ENCODE measurements around the gene ENOX2. TPM values are rescaled to one million over a fixed set of nuclear protein-coding genes. Genes with fewer than 3 reads are reported as not detected.

ENOX2 gene
- total and polyA plus RNA-seq, 2 of the 13 experiments (the other 11 are each of a cell fraction or from before 2014, with no cell fraction given), result 5.9 to 8.5 TPM

DNA sequence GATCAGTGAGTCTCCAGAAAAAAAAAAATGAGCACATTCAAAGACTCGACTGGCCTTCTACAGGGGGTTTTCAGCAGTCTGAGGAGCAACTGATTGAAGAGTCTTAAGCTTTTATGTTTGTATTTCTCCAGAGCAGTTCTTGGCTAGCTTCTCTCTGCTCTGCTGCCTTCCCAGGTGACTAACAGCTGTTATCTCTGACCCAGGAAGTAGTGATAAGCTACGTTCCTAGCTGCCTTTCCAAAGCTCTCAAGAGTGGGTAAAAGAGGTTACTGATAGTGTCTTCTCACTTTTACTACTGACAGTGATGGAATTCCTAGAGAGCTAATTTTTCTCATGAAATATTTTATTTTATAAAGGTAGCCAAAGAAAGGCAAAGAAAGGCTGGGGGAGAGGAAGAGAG lies 66.6 kb downstream of the ENOX2 start:
- WGBS (ENCODE audit: low lambda C conversion rate), result 59% methylated on average over 2 of the region's 2 CpGs
- no peak overlapping the region for H3K4me3 ChIP-seq (replicated peaks in 1 of 3; ENCODE audit: insufficient read depth in 1 of 3, low read depth in 2 of 3, low read length in 3 of 3)
- H2AFZ ChIP-seq (ENCODE audit: low read length), result no peak overlapping the region
- H3K4me1 ChIP-seq (ENCODE audit: insufficient read depth, low read length), result no peaks in the 10 kb centered on the region
- H3K9me3 ChIP-seq (ENCODE audit: low read length), result no peaks in the 10 kb centered on the region
- intact Hi-C loops (cut with micrococcal nuclease; ENCODE audit: unreplicated experiment) (no loop called here), in situ Hi-C loops (cut with HindIII; ENCODE audit: extremely low pct_ligation_motif_present, low pct_unique_long_range_greater_than_20kb) (no loop called here)
- POLR2A ChIA-PET, result no interaction called here
- no peak overlapping the region for H3K9ac ChIP-seq (ENCODE audit: insufficient read depth, low read depth, low read length)
- DNase-seq (ENCODE audit: low spot score) (no peak), FAIRE-seq (no peak), ATAC-seq (no peak)
- H4K20me1 ChIP-seq (ENCODE audit: insufficient read depth, low read length), result no peaks in the 10 kb centered on the region
- no TSS peak for BruUV-seq (replicated peaks)
- no peak overlapping the region for H3K27ac ChIP-seq (ENCODE audit: extremely low read length, insufficient read depth, low read length)
- CTCF ChIA-PET (ENCODE audit: low intra/inter-chr PET ratio, low total read pairs), result no interaction called here
- no peak overlapping the region for H3K4me2 ChIP-seq (ENCODE audit: low read depth, low read length)
- no peaks in the 10 kb centered on the region for H3K27me3 ChIP-seq (ENCODE audit: control insufficient read depth in 1 of 2, insufficient read depth in 2 of 2, low read length in 2 of 2)
- H3K79me2 ChIP-seq (ENCODE audit: insufficient read depth, low read length), result no peaks in the 10 kb centered on the region
- no peaks in the 10 kb centered on the region for H3K36me3 ChIP-seq (replicated peaks in 1 of 2; ENCODE audit: control insufficient read depth in 1 of 2, insufficient read depth in 2 of 2, low read length in 2 of 2)
- TF ChIP-seq, protein P1, sequence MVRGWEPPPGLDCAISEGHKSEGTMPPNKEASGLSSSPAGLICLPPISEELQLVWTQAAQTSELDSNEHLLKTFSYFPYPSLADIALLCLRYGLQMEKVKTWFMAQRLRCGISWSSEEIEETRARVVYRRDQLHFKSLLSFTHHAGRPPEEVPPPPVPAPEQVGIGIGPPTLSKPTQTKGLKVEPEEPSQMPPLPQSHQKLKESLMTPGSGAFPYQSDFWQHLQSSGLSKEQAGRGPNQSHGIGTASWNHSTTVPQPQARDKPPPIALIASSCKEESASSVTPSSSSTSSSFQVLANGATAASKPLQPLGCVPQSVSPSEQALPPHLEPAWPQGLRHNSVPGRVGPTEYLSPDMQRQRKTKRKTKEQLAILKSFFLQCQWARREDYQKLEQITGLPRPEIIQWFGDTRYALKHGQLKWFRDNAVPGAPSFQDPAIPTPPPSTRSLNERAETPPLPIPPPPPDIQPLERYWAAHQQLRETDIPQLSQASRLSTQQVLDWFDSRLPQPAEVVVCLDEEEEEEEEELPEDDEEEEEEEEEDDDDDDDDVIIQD (CRISPR knock-in tag; IDR thresholded peaks at IDR 0.05; ENCODE audit: low read depth), result no peak
- TF ChIP-seq ZNF484 (CRISPR knock-in tag; IDR thresholded peaks at IDR 0.05; ENCODE audit: borderline replicate concordance, low read depth) (no peak), ZBTB20 (CRISPR knock-in tag; IDR thresholded peaks at IDR 0.05; ENCODE audit: borderline replicate concordance, low read depth) (no peak), ZNF317 (CRISPR knock-in tag; IDR thresholded peaks at IDR 0.05) (no peak), ZNF652 (CRISPR knock-in tag; IDR thresholded peaks at IDR 0.05; ENCODE audit: borderline replicate concordance, low read depth) (no peak)
- TF ChIP-seq, protein P2, sequence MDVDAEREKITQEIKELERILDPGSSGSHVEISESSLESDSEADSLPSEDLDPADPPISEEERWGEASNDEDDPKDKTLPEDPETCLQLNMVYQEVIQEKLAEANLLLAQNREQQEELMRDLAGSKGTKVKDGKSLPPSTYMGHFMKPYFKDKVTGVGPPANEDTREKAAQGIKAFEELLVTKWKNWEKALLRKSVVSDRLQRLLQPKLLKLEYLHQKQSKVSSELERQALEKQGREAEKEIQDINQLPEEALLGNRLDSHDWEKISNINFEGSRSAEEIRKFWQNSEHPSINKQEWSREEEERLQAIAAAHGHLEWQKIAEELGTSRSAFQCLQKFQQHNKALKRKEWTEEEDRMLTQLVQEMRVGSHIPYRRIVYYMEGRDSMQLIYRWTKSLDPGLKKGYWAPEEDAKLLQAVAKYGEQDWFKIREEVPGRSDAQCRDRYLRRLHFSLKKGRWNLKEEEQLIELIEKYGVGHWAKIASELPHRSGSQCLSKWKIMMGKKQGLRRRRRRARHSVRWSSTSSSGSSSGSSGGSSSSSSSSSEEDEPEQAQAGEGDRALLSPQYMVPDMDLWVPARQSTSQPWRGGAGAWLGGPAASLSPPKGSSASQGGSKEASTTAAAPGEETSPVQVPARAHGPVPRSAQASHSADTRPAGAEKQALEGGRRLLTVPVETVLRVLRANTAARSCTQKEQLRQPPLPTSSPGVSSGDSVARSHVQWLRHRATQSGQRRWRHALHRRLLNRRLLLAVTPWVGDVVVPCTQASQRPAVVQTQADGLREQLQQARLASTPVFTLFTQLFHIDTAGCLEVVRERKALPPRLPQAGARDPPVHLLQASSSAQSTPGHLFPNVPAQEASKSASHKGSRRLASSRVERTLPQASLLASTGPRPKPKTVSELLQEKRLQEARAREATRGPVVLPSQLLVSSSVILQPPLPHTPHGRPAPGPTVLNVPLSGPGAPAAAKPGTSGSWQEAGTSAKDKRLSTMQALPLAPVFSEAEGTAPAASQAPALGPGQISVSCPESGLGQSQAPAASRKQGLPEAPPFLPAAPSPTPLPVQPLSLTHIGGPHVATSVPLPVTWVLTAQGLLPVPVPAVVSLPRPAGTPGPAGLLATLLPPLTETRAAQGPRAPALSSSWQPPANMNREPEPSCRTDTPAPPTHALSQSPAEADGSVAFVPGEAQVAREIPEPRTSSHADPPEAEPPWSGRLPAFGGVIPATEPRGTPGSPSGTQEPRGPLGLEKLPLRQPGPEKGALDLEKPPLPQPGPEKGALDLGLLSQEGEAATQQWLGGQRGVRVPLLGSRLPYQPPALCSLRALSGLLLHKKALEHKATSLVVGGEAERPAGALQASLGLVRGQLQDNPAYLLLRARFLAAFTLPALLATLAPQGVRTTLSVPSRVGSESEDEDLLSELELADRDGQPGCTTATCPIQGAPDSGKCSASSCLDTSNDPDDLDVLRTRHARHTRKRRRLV (CRISPR knock-in tag; IDR thresholded peaks at IDR 0.05), result no peak
- TF ChIP-seq, protein P3, sequence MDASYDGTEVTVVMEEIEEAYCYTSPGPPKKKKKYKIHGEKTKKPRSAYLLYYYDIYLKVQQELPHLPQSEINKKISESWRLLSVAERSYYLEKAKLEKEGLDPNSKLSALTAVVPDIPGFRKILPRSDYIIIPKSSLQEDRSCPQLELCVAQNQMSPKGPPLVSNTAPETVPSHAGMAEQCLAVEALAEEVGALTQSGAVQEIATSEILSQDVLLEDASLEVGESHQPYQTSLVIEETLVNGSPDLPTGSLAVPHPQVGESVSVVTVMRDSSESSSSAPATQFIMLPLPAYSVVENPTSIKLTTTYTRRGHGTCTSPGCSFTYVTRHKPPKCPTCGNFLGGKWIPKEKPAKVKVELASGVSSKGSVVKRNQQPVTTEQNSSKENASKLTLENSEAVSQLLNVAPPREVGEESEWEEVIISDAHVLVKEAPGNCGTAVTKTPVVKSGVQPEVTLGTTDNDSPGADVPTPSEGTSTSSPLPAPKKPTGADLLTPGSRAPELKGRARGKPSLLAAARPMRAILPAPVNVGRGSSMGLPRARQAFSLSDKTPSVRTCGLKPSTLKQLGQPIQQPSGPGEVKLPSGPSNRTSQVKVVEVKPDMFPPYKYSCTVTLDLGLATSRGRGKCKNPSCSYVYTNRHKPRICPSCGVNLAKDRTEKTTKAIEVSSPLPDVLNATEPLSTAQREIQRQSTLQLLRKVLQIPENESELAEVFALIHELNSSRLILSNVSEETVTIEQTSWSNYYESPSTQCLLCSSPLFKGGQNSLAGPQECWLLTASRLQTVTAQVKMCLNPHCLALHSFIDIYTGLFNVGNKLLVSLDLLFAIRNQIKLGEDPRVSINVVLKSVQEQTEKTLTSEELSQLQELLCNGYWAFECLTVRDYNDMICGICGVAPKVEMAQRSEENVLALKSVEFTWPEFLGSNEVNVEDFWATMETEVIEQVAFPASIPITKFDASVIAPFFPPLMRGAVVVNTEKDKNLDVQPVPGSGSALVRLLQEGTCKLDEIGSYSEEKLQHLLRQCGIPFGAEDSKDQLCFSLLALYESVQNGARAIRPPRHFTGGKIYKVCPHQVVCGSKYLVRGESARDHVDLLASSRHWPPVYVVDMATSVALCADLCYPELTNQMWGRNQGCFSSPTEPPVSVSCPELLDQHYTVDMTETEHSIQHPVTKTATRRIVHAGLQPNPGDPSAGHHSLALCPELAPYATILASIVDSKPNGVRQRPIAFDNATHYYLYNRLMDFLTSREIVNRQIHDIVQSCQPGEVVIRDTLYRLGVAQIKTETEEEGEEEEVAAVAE (CRISPR knock-in tag; IDR thresholded peaks at IDR 0.05; ENCODE audit: borderline replicate concordance), result no peak
- TF ChIP-seq, protein P4, sequence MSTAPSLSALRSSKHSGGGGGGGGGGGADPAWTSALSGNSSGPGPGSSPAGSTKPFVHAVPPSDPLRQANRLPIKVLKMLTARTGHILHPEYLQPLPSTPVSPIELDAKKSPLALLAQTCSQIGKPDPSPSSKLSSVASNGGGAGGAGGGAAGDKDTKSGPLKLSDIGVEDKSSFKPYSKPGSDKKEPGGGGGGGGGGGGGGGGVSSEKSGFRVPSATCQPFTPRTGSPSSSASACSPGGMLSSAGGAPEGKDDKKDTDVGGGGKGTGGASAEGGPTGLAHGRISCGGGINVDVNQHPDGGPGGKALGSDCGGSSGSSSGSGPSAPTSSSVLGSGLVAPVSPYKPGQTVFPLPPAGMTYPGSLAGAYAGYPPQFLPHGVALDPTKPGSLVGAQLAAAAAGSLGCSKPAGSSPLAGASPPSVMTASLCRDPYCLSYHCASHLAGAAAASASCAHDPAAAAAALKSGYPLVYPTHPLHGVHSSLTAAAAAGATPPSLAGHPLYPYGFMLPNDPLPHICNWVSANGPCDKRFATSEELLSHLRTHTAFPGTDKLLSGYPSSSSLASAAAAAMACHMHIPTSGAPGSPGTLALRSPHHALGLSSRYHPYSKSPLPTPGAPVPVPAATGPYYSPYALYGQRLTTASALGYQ (CRISPR knock-in tag; IDR thresholded peaks at IDR 0.05), result no peak
- TF ChIP-seq, protein P5, sequence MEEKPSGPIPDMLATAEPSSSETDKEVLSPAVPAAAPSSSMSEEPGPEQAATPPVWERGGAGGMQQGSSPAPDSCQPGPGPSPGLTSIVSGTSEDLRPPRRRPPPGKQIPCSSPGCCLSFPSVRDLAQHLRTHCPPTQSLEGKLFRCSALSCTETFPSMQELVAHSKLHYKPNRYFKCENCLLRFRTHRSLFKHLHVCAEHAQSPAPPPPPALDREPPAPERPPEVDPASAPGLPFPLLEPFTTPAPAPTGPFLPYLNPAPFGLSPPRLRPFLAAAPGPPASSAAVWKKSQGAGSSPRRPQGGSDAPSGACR (CRISPR knock-in tag; IDR thresholded peaks at IDR 0.05), result no peak

All from HepG2 (cell line).